IMR-90 (cell line): ENCODE measurements around the gene GBE1. TPM values are rescaled to one million over a fixed set of nuclear protein-coding genes. Genes with fewer than 3 reads are reported as not detected.

Experiments
- ATAC-seq: fragments of 200-7000 bp; cut with Tn5 transposase; 2 replicates; pipeline ENCODE4 v1.9.1; 2020; ENCODE audit warnings: low read depth, mild to moderate bottlenecking, moderate library complexity
- BruUV-seq: library from RNA; stranded (reverse); fragments of 400-500 nt; replicated peaks from 2 replicates; lab custom pipeline; 2021; lab: Mats Ljungman, UMichigan
- CTCF ChIA-PET: fragments of 300-600 bp; formaldehyde crosslinking; extraction: SDS; loops from one replicate; lab custom pipeline; 2021; ENCODE audit warnings: antibody characterized with exemption; lab: Yijun Ruan, JAX
- POLR2A ChIA-PET: fragments of 300-600 bp; sonication (Branson Sonifier 250); formaldehyde crosslinking; loops from one replicate; lab custom pipeline; 2022; ENCODE audit warnings: antibody characterized with exemption; ENCODE audit not compliant: unreplicated experiment; lab: Charles Lee
- DNase-seq: peaks from one replicate; pipeline ENCODE4 v3.0.0; 2013
- H2AFZ ChIP-seq: replicated peaks from 2 replicates; pipeline ENCODE3; 2013; ENCODE audit warnings: low read length, mild to moderate bottlenecking; ENCODE audit not compliant: poor library complexity
- H2AK5ac ChIP-seq: 2 replicates; pipeline ENCODE4 v1.6.1; 2013; ENCODE audit warnings: low read depth, low read length, inconsistent platforms
- H2AK9ac ChIP-seq: replicated peaks from 2 replicates; pipeline ENCODE3; 2013; ENCODE audit warnings: mild to moderate bottlenecking, low read depth, low read length, moderate library complexity; ENCODE audit not compliant: poor library complexity
- H2BK120ac ChIP-seq: 2 replicates; pipeline ENCODE4 v1.6.1; 2013; ENCODE audit warnings: low read depth, low read length, inconsistent platforms
- H2BK15ac ChIP-seq: 3 replicates; pipeline ENCODE4 v1.6.1; 2013; ENCODE audit warnings: low read depth, low read length, inconsistent platforms
- H2BK20ac ChIP-seq: 2 replicates; pipeline ENCODE4 v1.6.1; 2013; ENCODE audit warnings: low read depth, mild to moderate bottlenecking, inconsistent platforms, low read length, moderate library complexity
- H2BK5ac ChIP-seq: 2 replicates; pipeline ENCODE4 v1.6.1; 2013; ENCODE audit warnings: mild to moderate bottlenecking, low read depth, low read length, inconsistent platforms; ENCODE audit not compliant: poor library complexity, severe bottlenecking
- H3K14ac ChIP-seq: replicated peaks from 2 replicates; pipeline ENCODE4 v1.6.1; 2013; ENCODE audit warnings: low read depth, low read length, inconsistent platforms
- H3K18ac ChIP-seq: 2 replicates; pipeline ENCODE4 v1.6.1; 2013; ENCODE audit warnings: low read depth, low read length, control low read depth
- H3K23ac ChIP-seq: 2 replicates; pipeline ENCODE4 v1.6.1; 2013; ENCODE audit warnings: low read depth, low read length, inconsistent platforms
- H3K27ac ChIP-seq: 2 replicates; pipeline ENCODE4 v1.5.1; 2013; ENCODE audit warnings: mild to moderate bottlenecking, control low read depth, low read length; ENCODE audit not compliant: insufficient read depth
- H3K27me3 ChIP-seq: 2 replicates; pipeline ENCODE4 v1.6.1; 2013; ENCODE audit warnings: low read length; ENCODE audit not compliant: control insufficient read depth, insufficient read depth
- H3K36me3 ChIP-seq: 2 replicates; pipeline ENCODE4 v1.6.1; 2013; ENCODE audit warnings: low read length, mixed read lengths; ENCODE audit not compliant: control insufficient read depth, insufficient read depth
- H3K4ac ChIP-seq: 2 replicates; pipeline ENCODE4 v1.6.1; 2013; ENCODE audit warnings: low read depth, low read length, inconsistent platforms
- H3K4me1 ChIP-seq: 2 replicates; pipeline ENCODE4 v1.6.1; 2013; ENCODE audit warnings: low read length, mixed read lengths; ENCODE audit not compliant: control insufficient read depth, insufficient read depth
- H3K4me2 ChIP-seq: 2 replicates; pipeline ENCODE4 v1.6.1; 2013; ENCODE audit warnings: low read depth, mild to moderate bottlenecking, control low read depth, low read length, moderate library complexity
- H3K4me3 ChIP-seq: 2 replicates; pipeline ENCODE4 v1.5.1; 2013; ENCODE audit warnings: low read depth, mild to moderate bottlenecking, control low read depth, low read length, moderate library complexity; ENCODE audit not compliant: insufficient read depth
- H3K56ac ChIP-seq: 2 replicates; pipeline ENCODE4 v1.6.1; 2013; ENCODE audit warnings: low read length, inconsistent platforms; ENCODE audit not compliant: insufficient read depth; ENCODE audit errors: extremely low read depth
- H3K79me1 ChIP-seq, 2 experiments: 2 replicates each; pipeline ENCODE4 v1.6.1; 2013; ENCODE audit warnings: low read length in 2 of 2, inconsistent platforms in 1 of 2, low read depth in 1 of 2
- H3K9ac ChIP-seq: 2 replicates; pipeline ENCODE4 v1.6.1; 2013; ENCODE audit warnings: low read depth, low read length, control low read depth
- H3K9me1 ChIP-seq: 2 replicates; pipeline ENCODE4 v1.6.1; 2013; ENCODE audit warnings: low read length, inconsistent platforms; ENCODE audit not compliant: insufficient read depth
- H3K9me3 ChIP-seq: 2 replicates; pipeline ENCODE4 v1.6.1; 2013; ENCODE audit warnings: low read length; ENCODE audit not compliant: control insufficient read depth, insufficient read depth
- H4K20me1 ChIP-seq: 2 replicates; pipeline ENCODE4 v1.6.1; 2013; ENCODE audit warnings: low read length, inconsistent platforms; ENCODE audit not compliant: insufficient read depth
- H4K5ac ChIP-seq: 2 replicates; pipeline ENCODE4 v1.6.1; 2013; ENCODE audit warnings: mild to moderate bottlenecking, low read depth, low read length, control low read depth
- H4K8ac ChIP-seq, 2 experiments: 2 replicates each; pipeline ENCODE4 v1.6.1; 2013; ENCODE audit warnings: low read depth in 2 of 2, low read length in 2 of 2, control low read depth in 1 of 2, inconsistent platforms in 1 of 2
- H4K91ac ChIP-seq: 2 replicates; pipeline ENCODE4 v1.6.1; 2013; ENCODE audit warnings: low read depth, low read length, inconsistent platforms; ENCODE audit not compliant: insufficient read depth
- CEBPB ChIP-seq: IDR thresholded peaks from 2 replicates; pipeline ENCODE4 v1.6.1; 2012; ENCODE audit warnings: low read depth, low read length, improper control_type of control experiment
- CHD1 ChIP-seq: IDR thresholded peaks from 2 replicates; pipeline ENCODE4 v1.6.1; 2012; ENCODE audit warnings: low read depth, low read length, improper control_type of control experiment
- CTCF ChIP-seq: conservative IDR thresholded peaks from 2 replicates; pipeline ENCODE4 v1.5.1; 2012; ENCODE audit warnings: mild to moderate bottlenecking, low read depth, low read length, improper control_type of control experiment
- ELK1 ChIP-seq: fragments of 150-350 bp; IDR thresholded peaks from 2 replicates; pipeline ENCODE4 v1.6.1; 2016; ENCODE audit warnings: low read depth, mild to moderate bottlenecking, low read length, moderate library complexity, borderline replicate concordance
- MAFK ChIP-seq: IDR thresholded peaks from 2 replicates; pipeline ENCODE4 v1.6.1; 2012; ENCODE audit warnings: low read depth, low read length, improper control_type of control experiment
- MAZ ChIP-seq: IDR thresholded peaks from 2 replicates; pipeline ENCODE4 v1.6.1; 2012; ENCODE audit warnings: low read depth, mild to moderate bottlenecking, low read length, improper control_type of control experiment, moderate library complexity, borderline replicate concordance
- RAD21 ChIP-seq: IDR thresholded peaks from 2 replicates; pipeline ENCODE4 v1.6.1; 2012; ENCODE audit warnings: low read length, improper control_type of control experiment
- RCOR1 ChIP-seq: IDR thresholded peaks from 2 replicates; pipeline ENCODE4 v1.6.1; 2012; ENCODE audit warnings: mild to moderate bottlenecking, low read length, improper control_type of control experiment; ENCODE audit not compliant: insufficient replicate concordance
- RFX5 ChIP-seq: IDR thresholded peaks from 2 replicates; pipeline ENCODE4 v1.8.0; 2012; ENCODE audit warnings: low read depth, mild to moderate bottlenecking, low read length, moderate library complexity
- SMC3 ChIP-seq: fragments of 150-350 bp; IDR thresholded peaks from 2 replicates; pipeline ENCODE4 v1.6.1; 2016; ENCODE audit warnings: low read depth, mild to moderate bottlenecking, antibody characterized with exemption, low read length, moderate library complexity
- WGBS, 2 experiments: methylation state at CpG; one replicate each; pipeline versions ENCODE4 v1.1.5 to v1.1.7; 2013; ENCODE audit warnings: missing lambda C conversion rate in 2 of 2; ENCODE audit not compliant: insufficient read length in 1 of 2; ENCODE audit errors: extremely low coverage in 2 of 2; 5-methylcytosine and 5-hydroxymethylcytosine counted together
- dilution Hi-C: fragments of 300-500 bp; cut with HindIII; formaldehyde crosslinking; loops from one replicate; pipeline ENCODE4 v1.14.3; 2018; ENCODE audit warnings: low sequenced_read_pairs; ENCODE audit not compliant: unreplicated experiment
- in situ Hi-C: fragments of 300-500 bp; cut with MboI; formaldehyde crosslinking; loops from 3 replicates; pipeline ENCODE4 v1.14.3; 2019; ENCODE audit warnings: low sequenced_read_pairs, inconsistent platforms, mixed read lengths
- intact Hi-C: fragments of 100-400 bp; cut with micrococcal nuclease; formaldehyde crosslinking; loops from 2 replicates; pipeline ENCODE4 v1.10.0; 2022
- polyA plus RNA-seq, 3 experiments: library from polyadenylated mRNA; depleted of rRNA; stranded (reverse); fragments of >200 nt; gene quantifications; 2 replicates each; pipeline ENCODE4 v1.2.3, GENCODE V29; 2012; ENCODE audit warnings: low replicate concordance in 1 of 3
- total RNA-seq: library from RNA; depleted of rRNA; stranded (reverse); fragments of >200 nt; gene quantifications from 2 replicates; pipeline ENCODE4 v1.2.3, GENCODE V29; 2012

GBE1 gene
- total and polyA plus RNA-seq, 2 of the 4 experiments (the other 2 are of a cell fraction): 36.7 to 90.3 TPM

- no peak overlapping the region for H2AK5ac ChIP-seq
- TF ChIP-seq MAFK (no peak), CHD1 (no peak), CEBPB (no peak), CTCF (no peak), RAD21 (no peak), RFX5 (no peak), SMC3 (no peak), RCOR1 (no peak), MAZ (no peak), ELK1 (no peak)
- H2BK15ac ChIP-seq: no peak overlapping the region
- ChIA-PET POLR2A (no interaction called here), CTCF (interaction anchor here (1.0 kb wide), 1 partner anchor 79 kb away, joined by 3 read pairs; no protein-coding TSS in a partner anchor)
- H3K18ac ChIP-seq: no peak overlapping the region
- H3K4me1 ChIP-seq: no peaks in the 10 kb centered on the region
- no peak overlapping the region for H2BK120ac ChIP-seq
- WGBS, 2 experiments: no CpG with 5 or more reads among the region's 1 CpG
- H4K20me1 ChIP-seq: no peaks in the 10 kb centered on the region
- no peak overlapping the region for H2BK20ac ChIP-seq
- no peak overlapping the region for H4K91ac ChIP-seq
- H4K8ac ChIP-seq: no peak overlapping the region
- peaks cover 0 to 6% of the 10 kb centered on the region in 2 experiments; a peak in 2 of 4 replicates for H3K79me1 ChIP-seq
- H3K56ac ChIP-seq: no peak overlapping the region
- no peak overlapping the region for H3K14ac ChIP-seq
- no peak overlapping the region for H3K23ac ChIP-seq
- dilution Hi-C loops (no loop called here), intact Hi-C loops (no loop called here), in situ Hi-C loops (no loop called here)
- H3K27ac ChIP-seq: no peak overlapping the region
- no peak overlapping the region for H2BK5ac ChIP-seq
- H4K5ac ChIP-seq: no peak overlapping the region
- H2AK9ac ChIP-seq: no peak overlapping the region
- H3K27me3 ChIP-seq: no peaks in the 10 kb centered on the region
- no TSS peak for BruUV-seq
- H3K4ac ChIP-seq: no peak overlapping the region
- no peak overlapping the region for H2AFZ ChIP-seq
- H3K4me2 ChIP-seq: no peak overlapping the region
- H3K36me3 ChIP-seq: peaks cover under 1% of the 10 kb centered on the region; the same call in 1 of the 2 replicates
- no peak for DNase-seq
- H3K4me3 ChIP-seq: no peak overlapping the region
- no peaks in the 10 kb centered on the region for H3K9me3 ChIP-seq
- no peak for ATAC-seq
- no peaks in the 10 kb centered on the region for H3K9me1 ChIP-seq
- no peak overlapping the region for H3K9ac ChIP-seq
Measured at GRCh38 chr3:81645248-81645647, 116.2 kb downstream of the GBE1 start.
